K562 (cell line): ENCODE results near the gene ACER2. TPM values are rescaled to one million over a fixed set of nuclear protein-coding genes. Genes with fewer than 3 reads are reported as not detected.

Source experiments
- ARID2 ChIP-seq: fragments of 450-650 bp; IDR thresholded peaks from 2 replicates; pipeline ENCODE4 v1.6.1; 2017; ENCODE audit warnings: antibody characterized with exemption, mild to moderate bottlenecking
- CEBPG ChIP-seq, 3 experiments: fragments of 200-800 bp in 1 of 3; sonication (Bioruptor generic) in 1 of 3; sonication (generic) in 1 of 3; formaldehyde crosslinking in 1 of 3; IDR thresholded peaks in 2 of 3; conservative IDR thresholded peaks in 1 of 3; 2 replicates each; pipeline versions ENCODE4 v1.6.1 to v1.8.0; 2016 to 2022; ENCODE audit warnings: missing compliant biosample characterization in 2 of 3, missing genetic modification characterization in 2 of 3, mild to moderate bottlenecking in 1 of 3, missing genetic modification reagents in 1 of 3
- CREB1 ChIP-seq, 2 experiments: sonication (generic) in 1 of 2; formaldehyde crosslinking in 1 of 2; IDR thresholded peaks; 2 replicates each; pipeline versions ENCODE4 v1.6.1 to v1.8.0; 2012 to 2022; ENCODE audit warnings: inconsistent platforms in 1 of 2, mild to moderate bottlenecking in 1 of 2, missing genetic modification reagents in 1 of 2, moderate library complexity in 1 of 2
- CREM ChIP-seq: IDR thresholded peaks from 2 replicates; pipeline ENCODE4 v1.6.1; 2014; ENCODE audit warnings: antibody characterized with exemption, low read depth
- E2F5 ChIP-seq: sonication (generic); formaldehyde crosslinking; IDR thresholded peaks from 2 replicates; pipeline ENCODE4 v1.8.0; 2022; ENCODE audit warnings: mild to moderate bottlenecking, missing genetic modification reagents
- ESRRA ChIP-seq: fragments of 450-650 bp; IDR thresholded peaks from 2 replicates; pipeline ENCODE4 v1.6.1; 2014; ENCODE audit warnings: low read depth, mild to moderate bottlenecking, moderate library complexity, borderline replicate concordance
- ETS2 ChIP-seq: IDR thresholded peaks from 2 replicates; pipeline ENCODE4 v1.6.1; 2016; ENCODE audit warnings: borderline replicate concordance, missing genetic modification characterization, mild to moderate bottlenecking, moderate library complexity, missing compliant biosample characterization; ENCODE audit not compliant: poor library complexity, severe bottlenecking
- EWSR1 ChIP-seq: fragments of 450-650 bp; IDR thresholded peaks from 2 replicates; pipeline ENCODE4 v1.6.1; 2018; ENCODE audit warnings: borderline replicate concordance, mild to moderate bottlenecking, low read depth, moderate library complexity; ENCODE audit not compliant: partially characterized antibody
- HMG20B ChIP-seq: fragments of 250-450 bp; sonication (Bioruptor Pico); IDR thresholded peaks from 2 replicates; pipeline ENCODE4 v1.5.0; 2021; ENCODE audit warnings: mild to moderate bottlenecking
- HNRNPUL1 ChIP-seq: fragments of 200-400 bp; formaldehyde crosslinking; IDR thresholded peaks from 2 replicates; pipeline ENCODE4 v1.6.1; 2017; ENCODE audit warnings: low read length
- MAFK ChIP-seq: IDR thresholded peaks from 2 replicates; pipeline ENCODE4 v1.6.1; 2011; ENCODE audit warnings: low read length, improper control_type of control experiment
- MCM7 ChIP-seq, 2 experiments: fragments of 450-650 bp; IDR thresholded peaks; 2 replicates each; pipeline ENCODE4 v1.6.1; 2016 to 2018
- MEIS2 ChIP-seq: fragments of 450-650 bp; IDR thresholded peaks from 2 replicates; pipeline ENCODE4 v1.6.1; 2014; ENCODE audit warnings: mild to moderate bottlenecking; ENCODE audit not compliant: partially characterized antibody
- NFIX ChIP-seq: fragments of 250-450 bp; sonication (Bioruptor Pico); IDR thresholded peaks from 2 replicates; pipeline ENCODE4 v1.4.0; 2020; ENCODE audit warnings: low read depth, mild to moderate bottlenecking, moderate library complexity
- RCOR1 ChIP-seq, 2 experiments: IDR thresholded peaks; 2 replicates each; pipeline ENCODE4 v1.6.1; 2012; ENCODE audit warnings: low read depth in 2 of 2, low read length in 2 of 2, borderline replicate concordance in 1 of 2, improper control_type of control experiment in 1 of 2
- SAFB ChIP-seq: fragments of 200-400 bp; formaldehyde crosslinking; IDR thresholded peaks from 2 replicates; pipeline ENCODE4 v1.6.1; 2017; ENCODE audit warnings: low read depth, low read length, borderline replicate concordance
- TAF9B ChIP-seq: fragments of 450-650 bp; IDR thresholded peaks from 2 replicates; pipeline ENCODE4 v1.6.1; 2018; ENCODE audit warnings: mild to moderate bottlenecking; ENCODE audit not compliant: partially characterized antibody
- ZBTB11 ChIP-seq, 3 experiments: fragments of 200-800 bp in 1 of 3; fragments of 250-450 bp in 1 of 3; fragments of 450-650 bp in 1 of 3; sonication (Bioruptor Pico) in 1 of 3; sonication (Bioruptor generic) in 1 of 3; formaldehyde crosslinking in 1 of 3; IDR thresholded peaks; 2 replicates each; pipeline versions ENCODE4 v1.6.1 to v1.8.0; 2016 to 2022; ENCODE audit warnings: mild to moderate bottlenecking in 2 of 3, missing genetic modification characterization in 2 of 3, missing compliant biosample characterization in 1 of 3, moderate library complexity in 1 of 3
- ZC3H11A ChIP-seq: IDR thresholded peaks from 2 replicates; pipeline ENCODE4 v1.6.1; 2012; ENCODE audit warnings: low read depth, low read length, improper control_type of control experiment
- ZNF224 ChIP-seq: sonication (generic); formaldehyde crosslinking; IDR thresholded peaks from 2 replicates; pipeline ENCODE4 v1.8.0; 2022; ENCODE audit warnings: mild to moderate bottlenecking, missing genetic modification reagents
- ZNF354B ChIP-seq: fragments of 250-450 bp; sonication (Bioruptor Pico); IDR thresholded peaks from 2 replicates; pipeline ENCODE4 v1.4.0; 2020
- polyA plus RNA-seq, 8 experiments: library from polyadenylated mRNA; depleted of rRNA in 4 of 8; stranded (reverse) in 5 of 8; unstranded in 3 of 8; fragments of >200 nt; fragmentation: Nextera tagmentation in 2 of 8; fragmentation: Illumina TruSeq in 1 of 8; extraction: Ambion mirVana in 2 of 8; extraction: Trizol in 1 of 8; gene quantifications; 2 replicates each; pipeline versions ENCODE4 v1.2.1 to v1.2.3, GENCODE V29; 2011 to 2014; ENCODE audit warnings: inconsistent platforms in 1 of 8, missing spikeins in 1 of 8
- total RNA-seq, 7 experiments: library from RNA; depleted of rRNA in 6 of 7; stranded (reverse); fragments of >200 nt in 6 of 7; fragmentation: Illumina TruSeq in 2 of 7; extraction: Trizol in 2 of 7; gene quantifications; 2 replicates each; pipeline versions ENCODE4 v1.2.1 to v1.2.3, GENCODE V29; 2011 to 2021; ENCODE audit warnings: low replicate concordance in 1 of 7
- TF ChIP-seq, protein P1 (sequence below): fragments of 450-650 bp; formaldehyde crosslinking; IDR thresholded peaks from 2 replicates; pipeline ENCODE4 v1.4.0; 2020; ENCODE audit warnings: mild to moderate bottlenecking, moderate library complexity

ACER2 gene
- total and polyA plus RNA-seq, 9 of the 15 experiments (the other 6 are each of a cell fraction or from before 2014, with no cell fraction given): 0.17 to 4.6 (median 3.0) TPM

DNA sequence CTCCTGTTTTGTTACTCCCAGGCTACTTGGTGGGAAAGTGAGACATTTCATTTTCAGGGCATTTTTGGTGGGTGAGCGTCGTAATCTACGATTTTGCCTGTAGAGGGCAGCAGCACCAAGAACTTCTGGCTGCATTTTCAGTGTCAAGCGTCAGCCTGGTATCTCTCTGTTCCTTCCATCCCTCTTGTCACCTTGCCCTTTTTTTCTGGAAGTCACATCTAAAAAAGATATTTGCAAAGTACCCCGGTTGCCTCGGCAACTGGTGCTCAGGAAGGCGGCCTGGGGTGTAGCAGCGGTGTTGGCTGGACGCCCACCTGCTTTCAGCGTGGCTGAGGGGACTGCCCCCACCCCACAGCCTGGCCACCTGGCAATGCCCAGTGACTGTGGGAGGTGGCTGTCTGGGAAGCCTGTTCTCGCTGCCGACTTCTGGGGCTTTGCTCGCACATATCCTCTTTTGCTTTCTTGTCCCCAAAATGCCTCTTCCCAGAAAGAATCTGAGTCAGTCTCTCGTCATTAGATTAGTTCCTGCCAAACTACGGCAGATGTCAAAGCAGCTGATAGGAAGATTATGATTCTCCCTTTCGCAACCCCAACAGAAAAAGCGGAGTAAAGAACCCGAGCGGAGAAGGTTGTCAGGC is 84.5 kb downstream of the ACER2 start (continued):
- TF ChIP-seq ETS2 (tag) (no peak), RCOR1 (IDR thresholded peaks at IDR 0.05; ENCODE audit: borderline replicate concordance in 1 of 2, low read depth in 2 of 2, low read length in 2 of 2) (no peak), MEIS2 (no peak), MAFK (no peak), ESRRA (no peak), ZBTB11 (CRISPR knock-in tag; IDR thresholded peaks at IDR 0.05) (no peak), TAF9B (no peak), ARID2 (no peak), CREB1 (IDR thresholded peaks at IDR 0.05) (no peak), CREB1 (CRISPR knock-in tag; IDR thresholded peaks at IDR 0.05) (no peak), SAFB (no peak), ZNF224 (CRISPR knock-in tag) (no peak), ZC3H11A (no peak), E2F5 (CRISPR knock-in tag) (no peak), CREM (peak; percentile 61; the same call in 1 of the 2 replicates), CEBPG (CRISPR knock-in tag; IDR thresholded peaks at IDR 0.05) (no peak), CEBPG (tag; conservative IDR thresholded peaks at IDR 0.05 in 1 of 2, IDR thresholded peaks at IDR 0.05 in 1 of 2) (peak in 1 of 2 experiments; percentile 43; a peak in 1 of 4 replicates), HMG20B (CRISPR knock-in tag) (no peak), NFIX (CRISPR knock-in tag) (no peak), EWSR1 (no peak), MCM7 (IDR thresholded peaks at IDR 0.05) (no peak), HNRNPUL1 (no peak), ZNF354B (CRISPR knock-in tag) (no peak)
- TF ChIP-seq, protein P1, sequence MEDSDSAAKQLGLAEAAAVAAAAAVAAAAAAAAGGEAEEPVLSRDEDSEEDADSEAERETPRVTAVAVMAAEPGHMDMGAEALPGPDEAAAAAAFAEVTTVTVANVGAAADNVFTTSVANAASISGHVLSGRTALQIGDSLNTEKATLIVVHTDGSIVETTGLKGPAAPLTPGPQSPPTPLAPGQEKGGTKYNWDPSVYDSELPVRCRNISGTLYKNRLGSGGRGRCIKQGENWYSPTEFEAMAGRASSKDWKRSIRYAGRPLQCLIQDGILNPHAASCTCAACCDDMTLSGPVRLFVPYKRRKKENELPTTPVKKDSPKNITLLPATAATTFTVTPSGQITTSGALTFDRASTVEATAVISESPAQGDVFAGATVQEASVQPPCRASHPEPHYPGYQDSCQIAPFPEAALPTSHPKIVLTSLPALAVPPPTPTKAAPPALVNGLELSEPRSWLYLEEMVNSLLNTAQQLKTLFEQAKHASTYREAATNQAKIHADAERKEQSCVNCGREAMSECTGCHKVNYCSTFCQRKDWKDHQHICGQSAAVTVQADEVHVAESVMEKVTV (CRISPR knock-in tag): peak; percentile 23; the same call in 1 of the 2 replicates
